ENCODE measurements around the gene DICER1. TPM values are rescaled to one million over a fixed set of nuclear protein-coding genes. Genes with fewer than 3 reads are reported as not detected.

The DICER1 gene
- total and polyA plus RNA-seq, 2 donors (not counting 1 experiment from before 2014, with no cell fraction given), result 15.4 to 90.4 TPM

DNA sequence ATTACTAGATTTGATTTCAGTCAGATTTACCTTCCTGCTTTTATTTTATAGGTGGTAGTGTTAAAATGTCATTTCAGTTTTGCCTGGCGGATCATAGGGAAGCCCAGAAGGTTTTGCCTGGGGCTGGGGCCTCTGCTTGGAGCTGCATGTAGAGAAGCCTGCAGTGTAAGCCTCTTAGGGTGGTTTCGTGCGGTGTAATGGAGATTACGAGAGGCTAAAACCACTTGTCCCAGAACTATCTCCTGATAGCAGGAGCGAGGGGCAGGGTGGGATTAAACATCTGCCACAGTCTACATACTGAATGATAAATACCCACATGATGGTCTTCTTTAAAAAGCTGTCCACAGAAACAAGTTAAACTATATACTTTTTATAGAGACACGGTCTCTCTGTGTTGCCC, 35.0 kb upstream of the DICER1 start:
- Histone ChIP-seq H3K4me3 (ENCODE audit: control extremely low read depth in 1 of 5, extremely low read depth in 1 of 5, insufficient read depth in 1 of 5, low read depth in 2 of 5, low read length in 4 of 5) (no peak overlapping the region), H3K27me3 (replicated peaks in 1 of 4; ENCODE audit: control extremely low read depth in 1 of 4, control insufficient read depth in 3 of 4, insufficient read depth in 4 of 4, low read length in 3 of 4) (peaks cover 0 to 3% (median 0%) of the 10 kb centered on the region in 4 experiments), H3K27ac (ENCODE audit: low read length in 2 of 2) (no peak overlapping the region), H3K36me3 (replicated peaks in 1 of 2; ENCODE audit: control extremely low read depth in 1 of 2, control insufficient read depth in 1 of 2, extremely low read depth in 1 of 2, insufficient read depth in 2 of 2, low read length in 1 of 2) (no peaks in the 10 kb centered on the region), H3K4me1 (ENCODE audit: control insufficient read depth in 2 of 2, insufficient read depth in 2 of 2, low read length in 2 of 2) (no peaks in the 10 kb centered on the region), H3K9ac (ENCODE audit: low read length) (no peak overlapping the region), H3K4me2 (replicated peaks; ENCODE audit: low read depth, low read length, poor library complexity, severe bottlenecking) (no peak overlapping the region), H2AFZ (ENCODE audit: insufficient read depth, low read depth, low read length, poor library complexity, severe bottlenecking) (no peak overlapping the region), H4K20me1 (ENCODE audit: control insufficient read depth, insufficient read depth, low read length, poor library complexity, severe bottlenecking) (no peaks in the 10 kb centered on the region), H3K9me3 (ENCODE audit: control extremely low read depth in 1 of 3, control insufficient read depth in 2 of 3, insufficient read depth in 1 of 3, low read length in 2 of 3) (peaks cover 0 to 5% (median 0%) of the 10 kb centered on the region in 3 donors), H3K79me2 (ENCODE audit: control insufficient read depth, insufficient read depth, low read length) (no peaks in the 10 kb centered on the region)
- Mint-ChIP-seq H3K4me3 (no peak overlapping the region), H3K4me1 (peaks cover 2% of the 10 kb centered on the region), H3K27ac (no peak overlapping the region), H3K27me3 (no peaks in the 10 kb centered on the region), H3K9me3 (ENCODE audit: insufficient read depth) (peaks cover 3% of the 10 kb centered on the region)
- CTCF ChIA-PET, result no interaction called here
- POLR2A ChIA-PET, result no interaction called here
- DNase-seq (no peak), ATAC-seq (ENCODE audit: low read depth) (no peak)
- TF ChIP-seq, protein P1, sequence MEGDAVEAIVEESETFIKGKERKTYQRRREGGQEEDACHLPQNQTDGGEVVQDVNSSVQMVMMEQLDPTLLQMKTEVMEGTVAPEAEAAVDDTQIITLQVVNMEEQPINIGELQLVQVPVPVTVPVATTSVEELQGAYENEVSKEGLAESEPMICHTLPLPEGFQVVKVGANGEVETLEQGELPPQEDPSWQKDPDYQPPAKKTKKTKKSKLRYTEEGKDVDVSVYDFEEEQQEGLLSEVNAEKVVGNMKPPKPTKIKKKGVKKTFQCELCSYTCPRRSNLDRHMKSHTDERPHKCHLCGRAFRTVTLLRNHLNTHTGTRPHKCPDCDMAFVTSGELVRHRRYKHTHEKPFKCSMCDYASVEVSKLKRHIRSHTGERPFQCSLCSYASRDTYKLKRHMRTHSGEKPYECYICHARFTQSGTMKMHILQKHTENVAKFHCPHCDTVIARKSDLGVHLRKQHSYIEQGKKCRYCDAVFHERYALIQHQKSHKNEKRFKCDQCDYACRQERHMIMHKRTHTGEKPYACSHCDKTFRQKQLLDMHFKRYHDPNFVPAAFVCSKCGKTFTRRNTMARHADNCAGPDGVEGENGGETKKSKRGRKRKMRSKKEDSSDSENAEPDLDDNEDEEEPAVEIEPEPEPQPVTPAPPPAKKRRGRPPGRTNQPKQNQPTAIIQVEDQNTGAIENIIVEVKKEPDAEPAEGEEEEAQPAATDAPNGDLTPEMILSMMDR (IDR thresholded peaks at IDR 0.05), result no peak
- no peak for TF ChIP-seq EZH2 (IDR thresholded peaks at IDR 0.05; ENCODE audit: borderline replicate concordance, insufficient read depth, low read depth, low read length, poor library complexity, severe bottlenecking)
- intact Hi-C loops (cut with micrococcal nuclease), result no loop called here
- 100% methylated on average over 1 of the region's 6 CpGs for WGBS (ENCODE audit: insufficient coverage)

DNA sequence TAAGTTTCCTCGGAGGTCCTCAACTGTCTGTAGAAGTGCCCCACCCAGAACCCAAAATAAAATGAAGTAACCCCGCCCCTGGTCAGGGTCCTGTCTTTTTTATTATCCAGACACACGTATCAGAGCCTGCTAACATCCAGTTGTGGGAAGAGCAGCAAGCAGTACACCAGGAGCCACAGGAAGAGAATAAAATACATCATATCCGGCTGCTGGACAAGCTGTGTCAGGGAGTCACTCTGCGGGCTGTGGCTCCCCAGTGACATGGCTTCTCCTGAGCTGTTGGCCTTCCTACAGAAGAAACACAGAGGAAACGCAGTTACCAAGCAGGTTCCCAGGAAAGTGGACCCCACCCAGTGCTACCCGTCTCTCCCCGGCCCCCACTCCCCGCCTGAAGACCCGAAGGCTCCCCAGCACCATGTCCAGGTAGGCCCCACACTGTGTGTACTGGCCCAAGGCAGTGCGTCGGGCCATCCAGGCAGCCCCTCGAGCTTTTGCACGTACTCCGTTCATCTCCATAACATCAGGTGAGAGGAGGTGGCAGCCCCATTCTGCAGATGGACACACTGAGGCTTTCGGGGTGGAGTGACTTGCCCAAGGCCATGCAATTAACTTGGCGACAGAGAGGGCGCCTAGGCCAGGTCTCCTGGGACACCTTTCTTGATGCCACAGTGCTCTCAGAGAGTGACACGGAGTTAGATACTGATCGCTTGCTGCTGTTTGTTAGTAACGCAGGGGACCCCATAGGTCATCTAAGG, 34.3 kb upstream of the DICER1 start:
- no peak for TF ChIP-seq EZH2 (IDR thresholded peaks at IDR 0.05; ENCODE audit: borderline replicate concordance, insufficient read depth, low read depth, low read length, poor library complexity, severe bottlenecking)
- TF ChIP-seq, protein P1 (IDR thresholded peaks at IDR 0.05), result no peak
- Histone ChIP-seq H3K27ac (ENCODE audit: low read length in 2 of 2) (no peak overlapping the region), H3K36me3 (replicated peaks in 1 of 2; ENCODE audit: control extremely low read depth in 1 of 2, control insufficient read depth in 1 of 2, extremely low read depth in 1 of 2, insufficient read depth in 2 of 2, low read length in 1 of 2) (no peaks in the 10 kb centered on the region), H3K27me3 (replicated peaks in 1 of 4; ENCODE audit: control extremely low read depth in 1 of 4, control insufficient read depth in 3 of 4, insufficient read depth in 4 of 4, low read length in 3 of 4) (peaks cover 0 to 4% (median 0%) of the 10 kb centered on the region in 4 experiments), H3K4me1 (ENCODE audit: control insufficient read depth in 2 of 2, insufficient read depth in 2 of 2, low read length in 2 of 2) (no peaks in the 10 kb centered on the region), H3K9ac (ENCODE audit: low read length) (no peak overlapping the region), H3K79me2 (ENCODE audit: control insufficient read depth, insufficient read depth, low read length) (no peaks in the 10 kb centered on the region), H3K4me3 (ENCODE audit: control extremely low read depth in 1 of 5, extremely low read depth in 1 of 5, insufficient read depth in 1 of 5, low read depth in 2 of 5, low read length in 4 of 5) (no peak overlapping the region), H4K20me1 (ENCODE audit: control insufficient read depth, insufficient read depth, low read length, poor library complexity, severe bottlenecking) (no peaks in the 10 kb centered on the region), H3K4me2 (replicated peaks; ENCODE audit: low read depth, low read length, poor library complexity, severe bottlenecking) (no peak overlapping the region), H3K9me3 (ENCODE audit: control extremely low read depth in 1 of 3, control insufficient read depth in 2 of 3, insufficient read depth in 1 of 3, low read length in 2 of 3) (peaks cover 0 to 6% (median 0%) of the 10 kb centered on the region in 3 donors), H2AFZ (ENCODE audit: insufficient read depth, low read depth, low read length, poor library complexity, severe bottlenecking) (no peak overlapping the region)
- 76% methylated on average over 18 of the region's 21 CpGs for WGBS (ENCODE audit: insufficient coverage)
- Mint-ChIP-seq H3K27me3 (peaks cover 3% of the 10 kb centered on the region), H3K4me1 (peaks cover 2% of the 10 kb centered on the region), H3K9me3 (ENCODE audit: insufficient read depth) (peaks cover 3% of the 10 kb centered on the region), H3K27ac (no peak overlapping the region), H3K4me3 (no peak overlapping the region)
- intact Hi-C loops (cut with micrococcal nuclease), result no loop called here
- ChIA-PET POLR2A (no interaction called here), CTCF (no interaction called here)
- ATAC-seq (ENCODE audit: low read depth), result no peak
- DNase-seq, result no peak

Data from B cell (primary cell).